HG03439 (cell line): ENCODE measurements around the gene STRAP.
A peak's percentile ranks its signal among the peaks of the same experiment; 100 is the strongest.
"Not testable (repeated sequence)": the region's sequence is repeated elsewhere in the genome, so short reads cannot be mapped to it uniquely, and the experiment has no call there.

Experiments
- ATAC-seq: cut with Tn5 transposase; IDR thresholded peaks from one replicate; pipeline ENCODE4 v1.9.1; 2021; ENCODE audit warnings: mild to moderate bottlenecking, moderate library complexity; ENCODE audit not compliant: unreplicated experiment

STRAP gene

GRCh38 chr12:15868186-15868585, 14.0 kb upstream of the STRAP start:
- ATAC-seq, result no peak

GRCh38 chr12:15873556-15873955, 8.6 kb upstream of the STRAP start:
- no peak for ATAC-seq

DNA sequence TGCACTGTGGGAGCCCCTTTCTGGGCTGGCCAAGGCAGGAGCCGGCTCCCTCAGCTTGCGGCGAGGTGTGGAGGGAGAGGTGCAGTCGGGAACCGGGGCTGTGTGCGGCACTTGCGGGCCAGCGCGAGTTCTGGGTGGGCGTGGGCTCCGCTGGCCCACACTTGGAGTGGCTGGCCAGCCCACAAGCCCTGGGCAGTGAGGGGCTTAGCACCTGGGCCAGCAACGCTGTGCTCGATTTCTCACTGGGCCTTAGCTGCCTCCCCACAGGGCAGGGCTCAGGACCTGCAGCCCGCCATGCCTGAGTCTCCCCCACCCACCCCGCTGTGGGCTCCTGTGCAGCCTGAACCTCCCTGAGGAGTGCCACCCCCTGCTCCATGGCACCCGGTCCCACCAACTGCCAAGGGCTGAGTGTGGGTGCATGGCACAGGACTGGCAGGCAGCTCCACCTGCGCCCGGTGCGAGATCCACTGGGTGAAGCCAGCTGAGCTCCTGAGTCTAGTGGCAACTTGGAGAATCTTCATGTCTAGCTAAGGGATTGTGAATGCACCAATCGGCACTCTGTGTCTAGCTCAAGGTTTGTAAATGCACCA, 7.5 kb upstream of the STRAP start:
- not testable (repeated sequence) for ATAC-seq

DNA sequence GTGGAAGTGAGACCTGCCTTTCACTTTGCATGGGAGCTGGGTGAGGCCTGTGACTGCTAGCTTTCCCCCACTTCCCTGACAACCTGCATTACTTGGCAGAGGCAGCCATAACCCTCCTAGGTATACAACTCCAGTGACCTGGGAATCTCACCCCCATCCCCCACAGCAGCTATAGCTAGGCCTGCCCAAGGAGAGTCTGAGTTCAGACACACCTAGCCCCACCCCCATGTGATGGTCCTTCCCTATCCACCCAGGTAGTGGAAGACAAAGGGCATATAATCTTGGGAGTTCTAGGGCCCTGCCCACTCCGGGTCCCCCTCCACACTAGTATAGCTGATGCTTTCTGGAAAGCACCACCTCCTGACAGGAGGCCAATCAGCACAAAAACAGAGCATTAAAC, 6.3 kb upstream of the STRAP start:
- ATAC-seq, result no peak

DNA sequence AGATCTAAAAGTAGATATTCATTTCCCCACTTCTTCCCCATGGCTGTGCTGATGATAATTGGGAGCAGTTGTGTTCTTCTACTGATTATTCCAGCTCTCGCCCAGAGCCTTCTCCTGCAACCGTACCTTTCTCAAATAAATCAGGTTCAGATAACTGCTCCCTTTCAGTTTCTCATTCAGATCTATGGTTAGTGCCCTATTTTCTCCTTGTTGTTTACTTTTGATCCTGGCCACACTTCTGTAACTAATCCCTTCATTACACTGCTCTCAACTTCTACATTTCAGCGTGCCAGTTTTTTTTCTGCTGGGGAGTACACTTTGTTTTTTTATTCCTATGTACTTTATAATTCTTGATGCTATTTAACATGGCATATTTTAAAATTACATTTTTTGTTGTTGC, 2.8 kb upstream of the STRAP start:
- no peak for ATAC-seq

GRCh38 chr12:15880721-15881120, 1.5 kb upstream of the STRAP start:
- no peak for ATAC-seq

GRCh38 chr12:15883536-15883935, 1.3 kb downstream of the STRAP start:
- ATAC-seq, result no peak

DNA sequence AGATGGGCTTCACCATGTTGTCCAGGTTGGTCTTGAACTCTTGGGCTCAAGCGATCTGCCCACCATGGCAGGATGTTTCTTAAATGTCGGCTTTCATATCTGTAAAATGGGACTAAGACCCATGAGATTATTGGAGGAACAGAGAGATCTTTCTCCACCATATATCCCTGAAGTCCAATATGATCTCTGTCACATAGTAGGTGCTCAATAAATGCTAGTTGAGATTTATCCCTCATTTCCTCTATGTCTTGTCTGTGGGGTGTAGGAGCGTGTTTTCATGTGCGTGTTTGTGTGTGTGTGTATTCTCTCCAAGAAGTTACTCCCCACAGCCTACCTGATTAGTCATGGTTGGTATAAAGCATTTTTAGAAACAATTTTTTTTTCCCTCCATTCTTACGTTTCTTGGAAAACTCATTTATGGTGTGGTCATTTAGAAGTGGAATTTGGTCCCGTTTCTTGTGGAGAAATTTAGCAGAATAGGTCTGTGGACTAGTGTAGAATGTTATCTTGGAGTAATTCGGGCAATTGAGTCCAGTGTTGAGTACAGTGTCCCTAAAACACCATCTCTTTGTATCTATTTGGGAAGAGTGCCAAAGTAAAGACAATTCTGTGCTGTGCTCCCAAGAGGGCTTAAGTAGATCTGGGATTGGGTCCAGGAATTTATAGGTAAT, 4.3 kb downstream of the STRAP start:
- ATAC-seq, result no peak

GRCh38 chr12:15887043-15887817, 5.0 kb downstream of the STRAP start:
- no peak for ATAC-seq

GRCh38 chr12:15892645-15893259, 10.6 kb downstream of the STRAP start:
- no peak for ATAC-seq

DNA sequence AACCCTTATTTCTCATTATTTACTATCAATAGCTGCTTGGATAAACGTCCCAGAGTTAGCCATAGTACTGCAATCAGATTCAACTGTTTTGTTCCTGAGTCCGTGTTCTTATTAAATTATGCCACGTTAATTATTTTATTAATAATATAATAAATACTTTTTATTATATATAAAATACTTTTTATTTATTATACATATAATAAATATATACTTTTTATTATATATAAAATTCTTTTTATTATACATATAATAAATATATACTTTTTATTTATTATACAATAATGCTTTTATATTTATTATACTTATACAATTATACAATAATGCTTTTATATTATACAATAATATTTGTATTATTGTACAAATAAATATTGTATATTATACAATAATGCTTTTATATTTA, 11.1 kb downstream of the STRAP start:
- no peak for ATAC-seq

DNA sequence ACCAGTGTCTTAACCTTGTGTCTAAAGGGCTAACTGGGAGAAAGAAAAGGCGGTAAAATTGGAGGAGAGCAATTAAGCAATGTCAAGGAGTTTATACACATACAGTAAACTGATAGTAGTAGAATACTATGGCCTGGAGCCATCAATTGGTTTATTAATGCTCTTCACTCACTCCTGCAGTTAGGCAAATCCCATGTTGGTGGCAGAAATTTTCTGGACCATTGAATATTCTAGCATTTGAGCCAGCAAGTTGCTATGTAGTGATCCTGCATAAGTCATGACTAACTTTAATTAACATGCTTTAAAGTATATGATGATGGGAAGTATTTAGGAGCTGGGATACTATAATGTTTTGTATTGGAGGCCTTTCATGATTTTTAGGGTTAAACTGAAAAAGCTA, 14.7 kb downstream of the STRAP start:
- ATAC-seq, result no peak

DNA sequence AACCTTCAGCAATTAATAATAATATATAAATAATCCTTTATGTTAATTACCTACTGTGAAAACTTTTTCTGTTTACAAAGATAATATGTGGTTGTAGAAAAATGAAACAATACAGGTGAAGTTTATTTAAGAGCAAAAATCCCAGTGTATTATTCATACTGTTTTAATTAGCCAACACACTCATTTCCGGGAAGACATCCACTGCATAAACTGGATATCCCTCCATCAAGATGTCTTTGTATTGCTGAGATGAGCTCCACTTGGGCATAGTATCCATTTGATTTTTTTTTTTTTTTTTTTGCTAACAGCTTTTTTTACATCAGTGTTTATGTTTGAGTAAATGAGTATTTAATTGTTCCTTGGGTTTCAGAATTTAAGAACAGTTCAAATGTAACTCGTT, 15.2 kb downstream of the STRAP start:
- ATAC-seq, result no peak

GRCh38 chr12:15899282-15899870, 17.2 kb downstream of the STRAP start:
- ATAC-seq, result no peak

DNA sequence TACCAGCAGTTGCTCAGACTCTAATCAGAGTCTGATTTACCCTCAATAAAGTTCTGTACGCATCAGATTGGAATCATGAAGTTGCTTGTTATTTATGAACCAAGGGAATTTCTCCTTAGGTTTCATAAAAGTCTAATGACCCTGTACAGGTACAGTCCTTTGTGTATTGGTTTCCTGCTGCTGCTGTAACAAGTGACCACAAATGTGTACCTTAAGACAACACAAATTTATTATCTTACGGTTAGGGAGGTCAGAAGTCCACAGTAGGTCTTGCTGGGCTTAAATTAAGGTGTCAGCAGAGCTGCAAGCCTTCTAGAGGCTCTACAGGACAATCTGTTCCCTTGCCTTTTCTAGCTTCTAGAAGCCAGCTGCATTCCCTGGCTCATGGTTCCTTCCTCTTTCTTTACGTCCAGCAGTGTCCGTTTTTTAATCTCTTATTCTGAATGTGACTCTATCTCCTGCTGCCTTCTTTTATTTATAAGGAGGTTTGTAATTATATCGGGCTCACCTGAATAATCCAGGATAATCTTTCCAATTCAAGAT, 22.3 kb downstream of the STRAP start:
- ATAC-seq, result no peak

GRCh38 chr12:15910468-15910863, 28.3 kb downstream of the STRAP start:
- ATAC-seq, result no peak

- ATAC-seq, result peak; percentile 91
Measured at GRCh38 chr12:15910864-15911721, 28.9 kb downstream of the STRAP start, which contains the start of gene DERA. DERA (plus strand) TSS chr12:15911332; CDS start chr12:15911384, 52 bp downstream.

DNA sequence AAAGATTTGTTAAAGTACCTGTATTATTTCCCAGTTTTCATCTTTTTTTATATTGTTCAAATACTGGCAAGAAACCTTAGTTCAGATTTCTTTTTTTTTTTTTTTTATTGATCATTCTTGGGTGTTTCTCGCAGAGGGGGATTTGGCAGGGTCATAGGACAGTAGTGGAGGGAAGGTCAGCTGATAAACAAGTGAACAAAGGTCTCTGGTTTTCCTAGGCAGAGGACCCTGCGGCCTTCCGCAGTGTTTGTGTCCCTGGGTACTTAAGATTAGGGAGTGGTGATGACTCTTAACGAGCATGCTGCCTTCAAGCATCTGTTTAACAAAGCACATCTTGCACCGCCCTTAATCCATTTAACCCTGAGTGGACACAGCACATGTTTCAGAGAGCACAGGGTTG, 29.7 kb downstream of the STRAP start:
- ATAC-seq, result not testable (repeated sequence)

DNA sequence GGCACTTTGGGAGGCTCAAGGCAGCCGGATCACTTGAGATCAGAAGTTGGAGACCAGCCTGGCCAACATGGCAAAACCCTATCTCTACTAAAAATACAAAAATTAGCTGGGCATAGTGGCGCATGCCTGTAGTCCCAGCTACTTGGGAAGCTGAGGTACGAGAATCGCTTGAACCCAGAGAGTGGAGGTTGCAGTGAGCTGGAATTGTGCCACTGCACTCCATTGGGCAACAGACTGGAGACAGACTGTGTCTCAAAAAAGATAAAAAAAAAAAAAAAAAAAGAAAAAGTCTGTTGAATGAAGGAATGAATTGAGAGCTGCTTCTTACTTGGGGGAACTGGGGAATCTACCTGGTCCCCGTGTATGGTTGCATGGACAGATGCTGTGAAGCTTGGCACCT, 31.9 kb downstream of the STRAP start:
- ATAC-seq, result not testable (repeated sequence)

DNA sequence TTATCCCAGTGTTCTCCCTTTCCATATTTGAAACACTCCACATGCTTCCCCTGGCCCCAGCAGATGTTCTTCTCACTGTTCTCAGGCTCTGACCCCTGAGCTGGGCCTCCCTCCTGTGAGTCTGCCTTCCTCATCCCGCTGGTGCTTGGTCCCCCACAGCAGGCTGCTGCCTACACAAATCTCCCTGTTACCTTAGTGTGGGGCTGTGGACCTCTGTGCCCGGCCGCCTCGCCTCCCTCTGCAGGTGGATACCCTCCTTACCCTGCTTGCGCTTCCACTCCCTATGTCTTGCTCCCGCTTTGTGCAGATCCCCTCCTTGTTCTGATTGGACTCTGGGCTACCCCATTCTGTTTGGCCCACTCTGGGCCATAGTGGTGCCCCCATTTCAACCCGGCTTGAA, 35.9 kb downstream of the STRAP start:
- ATAC-seq, result no peak
